CD14-positive monocyte (primary cell): ENCODE measurements around the gene OR6Q1. TPM values are rescaled to one million over a fixed set of nuclear protein-coding genes. Genes with fewer than 3 reads are reported as not detected.

ENCODE experiments used
- DNase-seq, 3 donors: peaks; one replicate each; pipeline ENCODE4 v3.0.0-alpha.2; 2011 to 2022
- H2AFZ ChIP-seq: 2 replicates; pipeline ENCODE4 v1.6.0; 2012; ENCODE audit warnings: mild to moderate bottlenecking, low read depth, low read length, inconsistent platforms; ENCODE audit not compliant: insufficient read depth, poor library complexity, severe bottlenecking
- H3K27ac ChIP-seq, 2 donors: 1 replicate in 1 of 2; 2 replicates in 1 of 2; pipeline ENCODE4 v1.5.1; 2012 to 2013; ENCODE audit warnings: low read length in 2 of 2, control low read depth in 1 of 2, inconsistent platforms in 1 of 2, low read depth in 1 of 2, mild to moderate bottlenecking in 1 of 2
- H3K27me3 ChIP-seq, 2 donors: one replicate each; pipeline versions ENCODE4 v1.6.0 to v1.6.1; 2011 to 2013; ENCODE audit warnings: low read length in 2 of 2; ENCODE audit not compliant: control insufficient read depth in 2 of 2, insufficient read depth in 2 of 2
- H3K36me3 ChIP-seq, 2 donors: replicated peaks in 1 of 2; 1 replicate in 1 of 2; 2 replicates in 1 of 2; pipeline versions ENCODE4 v1.5.1 to v1.6.1; 2012 to 2013; ENCODE audit warnings: low read length in 2 of 2, control low read depth in 1 of 2, inconsistent platforms in 1 of 2, mild to moderate bottlenecking in 1 of 2; ENCODE audit not compliant: insufficient read depth in 2 of 2, control insufficient read depth in 1 of 2
- H3K4me1 ChIP-seq, 2 donors: 1 replicate in 1 of 2; 2 replicates in 1 of 2; pipeline versions ENCODE4 v1.5.1 to v1.6.1; 2012 to 2013; ENCODE audit warnings: low read length in 2 of 2, control low read depth in 1 of 2, inconsistent platforms in 1 of 2, mild to moderate bottlenecking in 1 of 2, moderate library complexity in 1 of 2; ENCODE audit not compliant: insufficient read depth in 2 of 2, control insufficient read depth in 1 of 2
- H3K4me2 ChIP-seq: replicated peaks from 2 replicates; pipeline ENCODE3; 2012; ENCODE audit warnings: low read length, moderate library complexity, mild to moderate bottlenecking; ENCODE audit not compliant: poor library complexity, severe bottlenecking; ENCODE audit errors: extremely low read depth
- H3K4me3 ChIP-seq, 3 experiments: fragments of 200-600 bp in 1 of 3; sonication (generic) in 1 of 3; replicated peaks in 1 of 3; 1 replicate in 2 of 3; 2 replicates in 1 of 3; pipeline ENCODE4 v1.5.1; 2011 to 2013; ENCODE audit warnings: low read length in 3 of 3, mild to moderate bottlenecking in 3 of 3, control low read depth in 2 of 3, low read depth in 2 of 3, inconsistent platforms in 1 of 3, moderate library complexity in 1 of 3
- H3K79me2 ChIP-seq: 2 replicates; pipeline ENCODE4 v1.6.0; 2012; ENCODE audit warnings: mild to moderate bottlenecking, control low read depth, inconsistent platforms, low read length, moderate library complexity; ENCODE audit not compliant: insufficient read depth
- H3K9ac ChIP-seq: 2 replicates; pipeline ENCODE4 v1.6.0; 2017; ENCODE audit warnings: low read length, mild to moderate bottlenecking; ENCODE audit not compliant: insufficient read depth, poor library complexity, severe bottlenecking
- H3K9me3 ChIP-seq, 2 donors: replicated peaks in 1 of 2; 1 replicate in 1 of 2; 2 replicates in 1 of 2; pipeline versions ENCODE4 v1.5.1 to v1.6.1; 2012 to 2013; ENCODE audit warnings: low read length in 2 of 2, control low read depth in 1 of 2; ENCODE audit not compliant: control insufficient read depth in 1 of 2, insufficient read depth in 1 of 2
- H4K20me1 ChIP-seq: 2 replicates; pipeline ENCODE4 v1.6.0; 2012; ENCODE audit warnings: mild to moderate bottlenecking, low read length, control low read depth, moderate library complexity; ENCODE audit not compliant: insufficient read depth
- H3K27ac Mint-ChIP-seq, 7 donors: one replicate each; pipeline ENCODE4 v1.8.0; 2020; ENCODE audit warnings: mild to moderate bottlenecking in 7 of 7, mixed read lengths in 7 of 7, moderate library complexity in 6 of 7, inconsistent platforms in 2 of 7
- H3K27me3 Mint-ChIP-seq, 3 donors: one replicate each; pipeline ENCODE4 v1.8.0; 2021 to 2022; ENCODE audit warnings: low read depth in 3 of 3, mild to moderate bottlenecking in 3 of 3, mixed read lengths in 3 of 3, moderate library complexity in 3 of 3, inconsistent platforms in 1 of 3
- H3K36me3 Mint-ChIP-seq, 2 donors: one replicate each; pipeline ENCODE4 v1.8.0; 2020; ENCODE audit warnings: mixed read lengths in 2 of 2, inconsistent platforms in 1 of 2, mild to moderate bottlenecking in 1 of 2
- H3K4me1 Mint-ChIP-seq: one replicate; pipeline ENCODE4 v1.8.0; 2020; ENCODE audit warnings: mild to moderate bottlenecking, mixed read lengths
- H3K4me3 Mint-ChIP-seq, 2 donors: one replicate each; pipeline ENCODE4 v1.8.0; 2020; ENCODE audit warnings: mild to moderate bottlenecking in 2 of 2, mixed read lengths in 2 of 2, moderate library complexity in 1 of 2
- H3K9me3 Mint-ChIP-seq, 7 donors: one replicate each; pipeline ENCODE4 v1.8.0; 2020 to 2022; ENCODE audit warnings: mixed read lengths in 7 of 7, mild to moderate bottlenecking in 6 of 7, moderate library complexity in 6 of 7, inconsistent platforms in 2 of 7
- CTCF ChIP-seq: fragments of 200-600 bp; IDR thresholded peaks from one replicate; pipeline ENCODE4 v1.8.0; 2022; ENCODE audit warnings: antibody characterized with exemption, mild to moderate bottlenecking
- WGBS: methylation state at CpG from one replicate; pipeline ENCODE4 v1.1.5; 2013; ENCODE audit warnings: missing lambda C conversion rate; ENCODE audit not compliant: insufficient coverage; 5-methylcytosine and 5-hydroxymethylcytosine counted together
- intact Hi-C, 2 donors: fragments of 100-400 bp; cut with micrococcal nuclease; formaldehyde crosslinking; loops; one replicate each; pipeline versions ENCODE4 v1.15.0 to v1.15.1; 2023
- polyA plus RNA-seq, 3 donors: library from polyadenylated mRNA; depleted of rRNA in 1 of 3; unstranded in 2 of 3; stranded (reverse) in 1 of 3; fragments of 300-500 nt in 2 of 3; fragments of >200 nt in 1 of 3; fragmentation: Illumina TruSeq in 2 of 3; gene quantifications; 1 replicate in 2 of 3; 2 replicates in 1 of 3; pipeline ENCODE4 v1.2.3, GENCODE V29; 2012 to 2021

The OR6Q1 gene
- polyA plus RNA-seq, 3 donors, result not detected

DNA sequence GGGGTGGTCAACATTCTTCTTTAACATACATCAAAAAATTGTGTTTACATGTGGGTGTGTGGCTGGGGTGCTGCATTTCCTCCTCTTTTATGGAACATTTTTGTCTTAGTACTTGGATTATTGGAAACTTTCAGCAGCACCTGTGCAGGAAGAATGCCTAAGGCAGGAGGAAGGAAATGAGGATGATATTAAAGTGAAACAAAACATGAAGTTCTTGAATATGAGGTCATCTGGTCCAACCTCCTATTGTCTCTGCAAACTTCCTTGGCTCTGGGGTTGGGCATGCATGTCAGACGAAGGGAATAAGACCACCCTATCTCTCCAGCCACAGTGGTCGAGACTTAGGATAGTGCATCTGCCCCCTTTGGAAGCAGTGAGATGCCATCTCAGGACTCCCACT, 27.7 kb upstream of the OR6Q1 start:
- Histone ChIP-seq H3K27ac (no peak overlapping the region), H3K79me2 (no peaks in the 10 kb centered on the region), H4K20me1 (no peaks in the 10 kb centered on the region), H2AFZ (no peak overlapping the region), H3K4me3 (no peak overlapping the region), H3K9ac (no peak overlapping the region), H3K4me2 (no peak overlapping the region), H3K36me3 (no peaks in the 10 kb centered on the region), H3K27me3 (no peaks in the 10 kb centered on the region), H3K4me1 (no peaks in the 10 kb centered on the region), H3K9me3 (peaks cover 0 to 4% of the 10 kb centered on the region in 2 donors)
- WGBS, result no CpG with 5 or more reads among the region's 2 CpGs
- peaks cover 3% of the 10 kb centered on the region for H3K4me1 Mint-ChIP-seq
- no peaks in the 10 kb centered on the region for H3K36me3 Mint-ChIP-seq
- H3K27ac Mint-ChIP-seq, result no peak overlapping the region
- no peak for DNase-seq
- H3K4me3 Mint-ChIP-seq, result no peak overlapping the region
- TF ChIP-seq CTCF, result no peak
- intact Hi-C loops, result no loop called here
- peaks cover 0 to 2% (median 1%) of the 10 kb centered on the region in 3 donors for H3K27me3 Mint-ChIP-seq
- peaks cover 2 to 17% (median 8%) of the 10 kb centered on the region in 7 donors for H3K9me3 Mint-ChIP-seq

DNA sequence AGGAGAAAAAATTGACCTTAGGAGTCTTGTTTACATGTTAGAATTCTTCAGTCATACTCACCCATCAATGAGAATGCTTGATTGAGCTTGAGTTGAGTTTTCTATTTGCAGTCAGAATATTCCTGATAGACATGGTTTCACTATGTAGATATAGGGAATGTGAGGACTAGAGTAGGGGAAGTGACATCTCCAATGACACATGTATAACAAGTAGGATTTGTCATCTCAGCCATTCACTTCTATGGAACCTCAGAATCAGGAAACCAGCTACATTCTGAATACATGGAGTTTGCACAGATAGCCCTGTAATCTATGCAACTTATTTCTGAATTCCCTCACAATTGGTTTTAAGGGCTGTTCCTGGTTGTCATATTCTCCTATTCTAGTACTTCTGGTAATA, 27.2 kb upstream of the OR6Q1 start:
- peaks cover 2 to 17% (median 8%) of the 10 kb centered on the region in 7 donors for H3K9me3 Mint-ChIP-seq
- Histone ChIP-seq H3K9ac (no peak overlapping the region), H3K27me3 (no peaks in the 10 kb centered on the region), H3K27ac (no peak overlapping the region), H3K79me2 (no peaks in the 10 kb centered on the region), H3K4me3 (no peak overlapping the region), H3K4me1 (no peaks in the 10 kb centered on the region), H4K20me1 (no peaks in the 10 kb centered on the region), H3K4me2 (no peak overlapping the region), H3K9me3 (peaks cover 0 to 4% of the 10 kb centered on the region in 2 donors), H2AFZ (no peak overlapping the region), H3K36me3 (no peaks in the 10 kb centered on the region)
- no peak overlapping the region for H3K27ac Mint-ChIP-seq
- H3K27me3 Mint-ChIP-seq, result peaks cover 0 to 2% (median 1%) of the 10 kb centered on the region in 3 donors
- DNase-seq, result no peak
- H3K4me3 Mint-ChIP-seq, result no peak overlapping the region
- H3K4me1 Mint-ChIP-seq, result peaks cover 3% of the 10 kb centered on the region
- intact Hi-C loops, result no loop called here
- H3K36me3 Mint-ChIP-seq, result no peaks in the 10 kb centered on the region
- no peak for TF ChIP-seq CTCF
